Neural crest cell (in vitro differentiated cells): ENCODE measurements around the gene VTA1. TPM values are rescaled to one million over a fixed set of nuclear protein-coding genes. Genes with fewer than 3 reads are reported as not detected.
"Not testable (repeated sequence)": the region's sequence is repeated elsewhere in the genome, so short reads cannot be mapped to it uniquely, and the experiment has no call there.

Source experiments
- DNase-seq: peaks from one replicate; pipeline ENCODE4 v3.0.0; 2021; ENCODE audit warnings: low read depth, mixed read lengths, low spot score
- H3K27ac Mint-ChIP-seq: one replicate; pipeline ENCODE4 v1.8.0; 2021; ENCODE audit warnings: mild to moderate bottlenecking, mixed read lengths; ENCODE audit not compliant: unreplicated experiment
- H3K27me3 Mint-ChIP-seq: 2 replicates; pipeline ENCODE4 v1.8.0; 2021; ENCODE audit warnings: low read depth, mild to moderate bottlenecking, mixed read lengths
- H3K36me3 Mint-ChIP-seq: 2 replicates; pipeline ENCODE4 v1.8.0; 2021; ENCODE audit warnings: low read depth, mild to moderate bottlenecking, mixed read lengths
- H3K4me1 Mint-ChIP-seq: 2 replicates; pipeline ENCODE4 v1.8.0; 2021; ENCODE audit warnings: mixed read lengths
- H3K4me3 Mint-ChIP-seq: one replicate; pipeline ENCODE4 v1.8.0; 2021; ENCODE audit warnings: mild to moderate bottlenecking, mixed read lengths
- H3K9me3 Mint-ChIP-seq: 2 replicates; pipeline ENCODE4 v1.8.0; 2021; ENCODE audit warnings: mixed read lengths
- total RNA-seq: library from RNA; stranded (reverse); gene quantifications from 2 replicates; pipeline ENCODE4 v1.2.1, GENCODE V29; 2021
- TF ChIP-seq, protein P1 (sequence below): fragments of 200-600 bp; sonication (generic); conservative IDR thresholded peaks from 2 replicates; pipeline ENCODE4 v1.5.0; 2021; ENCODE audit warnings: antibody characterized with exemption, mild to moderate bottlenecking

Gene VTA1
- total RNA-seq, 1 donor from 2014 or later = 48.1 TPM

DNA sequence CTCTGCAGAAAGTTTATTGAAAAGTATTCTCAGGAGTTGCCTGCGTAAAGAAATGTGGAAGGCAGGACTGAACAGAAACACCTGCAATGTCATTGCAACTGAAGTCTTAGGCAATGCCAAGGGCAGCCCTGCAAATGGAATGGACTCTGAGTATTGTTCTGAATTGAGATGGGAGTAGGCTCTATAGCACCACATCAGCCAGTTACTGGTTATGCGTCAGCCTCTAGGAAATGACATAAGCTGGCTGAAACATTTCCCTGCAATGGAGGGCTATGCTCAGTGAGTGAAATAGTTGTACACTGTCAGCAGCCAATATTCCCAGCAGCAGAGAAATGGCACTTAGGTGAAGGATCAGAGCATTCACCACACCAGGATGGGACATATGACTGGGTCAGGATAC, 28.1 kb upstream of the VTA1 start:
- Mint-ChIP-seq H3K27ac (no peak overlapping the region), H3K4me1 (no peaks in the 10 kb centered on the region), H3K4me3 (no peak overlapping the region), H3K9me3 (no peaks in the 10 kb centered on the region), H3K27me3 (no peaks in the 10 kb centered on the region), H3K36me3 (no peaks in the 10 kb centered on the region)
- TF ChIP-seq, protein P1, sequence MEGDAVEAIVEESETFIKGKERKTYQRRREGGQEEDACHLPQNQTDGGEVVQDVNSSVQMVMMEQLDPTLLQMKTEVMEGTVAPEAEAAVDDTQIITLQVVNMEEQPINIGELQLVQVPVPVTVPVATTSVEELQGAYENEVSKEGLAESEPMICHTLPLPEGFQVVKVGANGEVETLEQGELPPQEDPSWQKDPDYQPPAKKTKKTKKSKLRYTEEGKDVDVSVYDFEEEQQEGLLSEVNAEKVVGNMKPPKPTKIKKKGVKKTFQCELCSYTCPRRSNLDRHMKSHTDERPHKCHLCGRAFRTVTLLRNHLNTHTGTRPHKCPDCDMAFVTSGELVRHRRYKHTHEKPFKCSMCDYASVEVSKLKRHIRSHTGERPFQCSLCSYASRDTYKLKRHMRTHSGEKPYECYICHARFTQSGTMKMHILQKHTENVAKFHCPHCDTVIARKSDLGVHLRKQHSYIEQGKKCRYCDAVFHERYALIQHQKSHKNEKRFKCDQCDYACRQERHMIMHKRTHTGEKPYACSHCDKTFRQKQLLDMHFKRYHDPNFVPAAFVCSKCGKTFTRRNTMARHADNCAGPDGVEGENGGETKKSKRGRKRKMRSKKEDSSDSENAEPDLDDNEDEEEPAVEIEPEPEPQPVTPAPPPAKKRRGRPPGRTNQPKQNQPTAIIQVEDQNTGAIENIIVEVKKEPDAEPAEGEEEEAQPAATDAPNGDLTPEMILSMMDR = no peak
- no peak for DNase-seq

DNA sequence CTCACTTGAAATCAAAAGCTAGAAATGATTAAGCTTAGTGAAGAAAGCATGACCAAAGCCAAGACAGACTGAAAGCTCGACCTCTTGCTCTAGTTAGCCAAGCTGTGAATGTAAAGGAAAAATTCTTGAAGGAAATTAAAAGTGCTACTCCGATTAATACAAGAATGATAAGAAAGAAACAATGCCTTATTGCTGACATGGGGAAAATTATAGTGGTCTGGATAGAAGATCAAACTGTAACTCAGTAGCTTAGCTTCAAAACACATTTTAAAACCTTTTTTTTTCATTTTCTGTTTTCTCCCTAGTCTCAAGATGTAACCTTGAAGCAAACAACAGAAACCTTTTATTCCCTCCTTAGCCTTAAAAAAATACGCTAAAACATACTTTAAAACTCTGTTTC, 25.7 kb upstream of the VTA1 start:
- no peaks in the 10 kb centered on the region for H3K9me3 Mint-ChIP-seq
- H3K36me3 Mint-ChIP-seq = no peaks in the 10 kb centered on the region
- H3K4me3 Mint-ChIP-seq = no peak overlapping the region
- no peaks in the 10 kb centered on the region for H3K27me3 Mint-ChIP-seq
- TF ChIP-seq, protein P1 = no peak
- H3K4me1 Mint-ChIP-seq = no peaks in the 10 kb centered on the region
- DNase-seq = no peak
- no peak overlapping the region for H3K27ac Mint-ChIP-seq

DNA sequence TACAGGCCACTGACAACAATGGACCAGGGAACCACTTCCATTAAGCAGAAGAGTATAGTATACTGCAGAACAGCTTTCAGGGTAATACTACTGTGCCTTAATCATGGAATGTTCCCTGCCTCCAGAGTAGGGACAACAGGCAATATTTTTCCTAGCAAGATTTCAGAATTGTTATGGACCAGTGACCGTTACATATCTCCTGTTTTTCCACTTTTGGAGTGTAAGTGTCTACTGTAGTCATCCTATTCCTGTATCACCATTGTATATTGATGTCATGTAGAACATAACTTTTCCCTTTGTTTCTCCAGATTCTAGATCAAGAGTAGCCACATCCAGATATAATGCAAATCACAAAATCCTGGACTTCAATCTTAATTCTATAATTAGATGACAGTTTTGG, 16.2 kb upstream of the VTA1 start:
- DNase-seq = no peak
- TF ChIP-seq, protein P1 = no peak
- Mint-ChIP-seq H3K27me3 (no peaks in the 10 kb centered on the region), H3K9me3 (no peaks in the 10 kb centered on the region), H3K4me1 (peaks cover 4% of the 10 kb centered on the region), H3K27ac (no peak overlapping the region), H3K36me3 (no peaks in the 10 kb centered on the region), H3K4me3 (no peak overlapping the region)

DNA sequence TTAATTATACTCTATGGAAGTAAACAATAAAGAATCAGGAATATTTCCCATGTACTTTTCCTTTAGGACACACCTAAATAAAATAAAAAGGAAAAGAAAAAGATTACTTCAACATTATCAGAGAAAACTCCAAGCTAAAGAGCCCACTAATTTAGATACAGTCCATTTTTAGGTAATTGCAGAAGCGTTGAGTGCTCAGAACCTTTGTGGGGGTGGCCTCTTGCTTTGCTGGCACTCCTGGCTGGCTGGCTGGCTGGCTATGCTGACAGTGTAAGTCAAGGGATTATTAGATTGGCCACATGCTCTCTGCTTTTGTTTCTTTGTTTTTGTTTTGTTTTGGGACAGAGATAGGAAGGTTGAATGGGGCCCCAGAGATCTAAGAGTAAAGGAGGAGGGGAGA, 14.4 kb upstream of the VTA1 start, which contains the start of gene GJE1:
GJE1 (plus strand) TSS at position 301 of the 400 bp plus-strand sequence. CDS start 234 bp downstream, outside the sequence.
- Mint-ChIP-seq H3K27me3 (no peaks in the 10 kb centered on the region), H3K9me3 (no peaks in the 10 kb centered on the region), H3K4me3 (no peak within 1 kb of the TSS), H3K36me3 (no peaks in the 10 kb centered on the region), H3K4me1 (peaks cover 4% of the 10 kb centered on the region), H3K27ac (no peak within 1 kb of the TSS)
- DNase-seq = no peak
- TF ChIP-seq, protein P1 = no peak

DNA sequence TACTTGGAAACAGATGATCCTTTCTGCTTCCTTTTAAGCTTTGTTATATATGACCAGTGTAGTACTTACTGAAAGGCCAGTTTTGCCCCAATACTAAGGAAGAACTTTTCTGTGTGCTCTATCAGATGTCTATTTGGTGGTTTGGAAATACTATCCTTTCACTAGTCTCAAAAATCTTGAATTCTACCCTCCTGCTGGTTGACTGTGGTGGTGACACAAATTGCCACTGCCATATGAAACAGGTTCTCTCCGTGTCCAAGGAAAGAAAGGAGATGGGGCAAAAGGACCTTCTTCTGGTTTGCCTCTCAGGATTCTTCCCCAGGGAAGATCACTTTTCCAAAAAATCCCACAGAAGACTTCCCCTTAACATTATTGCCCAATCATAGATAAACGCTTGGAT, 8.2 kb upstream of the VTA1 start:
- no peaks in the 10 kb centered on the region for H3K4me1 Mint-ChIP-seq
- no peaks in the 10 kb centered on the region for H3K36me3 Mint-ChIP-seq
- no peak for DNase-seq
- H3K4me3 Mint-ChIP-seq = no peak overlapping the region
- H3K9me3 Mint-ChIP-seq = no peaks in the 10 kb centered on the region
- no peak overlapping the region for H3K27ac Mint-ChIP-seq
- TF ChIP-seq, protein P1 = no peak
- no peaks in the 10 kb centered on the region for H3K27me3 Mint-ChIP-seq

DNA sequence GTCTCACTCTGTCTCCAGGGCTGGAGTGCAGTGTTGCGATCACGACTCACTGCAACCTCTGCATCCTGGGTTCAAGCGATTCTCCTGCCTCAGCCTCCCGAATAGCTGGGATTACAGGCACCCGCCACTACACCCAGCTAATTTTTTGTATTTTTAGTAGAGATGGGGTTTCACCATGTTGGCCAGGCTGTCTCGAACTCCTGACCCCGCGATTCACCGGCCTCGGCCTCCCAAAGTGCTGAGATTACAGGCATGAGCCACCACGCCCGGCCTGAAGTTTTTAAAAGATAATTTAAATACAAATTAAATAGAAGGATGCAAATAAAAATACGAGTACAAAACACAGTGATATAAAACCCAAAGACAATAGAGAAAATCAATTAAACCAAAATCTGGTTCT, 5.5 kb upstream of the VTA1 start:
- H3K27ac Mint-ChIP-seq, DNase-seq, H3K4me3 Mint-ChIP-seq, H3K27me3 Mint-ChIP-seq, H3K36me3 Mint-ChIP-seq, H3K4me1 Mint-ChIP-seq, H3K9me3 Mint-ChIP-seq: not testable (repeated sequence)
